ENCODE results near the gene AGPAT4. TPM values are rescaled to one million over a fixed set of nuclear protein-coding genes. Genes with fewer than 3 reads are reported as not detected.

AGPAT4 gene
- total RNA-seq, 1 experiment from 2014 or later: 9.2 TPM

GRCh38 chr6:161270116-161270515 lies 3.7 kb downstream of the AGPAT4 start:
- H3K27me3 Mint-ChIP-seq (ENCODE audit: insufficient read depth, unreplicated experiment): no peaks in the 10 kb centered on the region

GRCh38 chr6:161269310-161269709 lies 4.6 kb downstream of the AGPAT4 start:
- Histone ChIP-seq H3K9me3 (no peaks in the 10 kb centered on the region), H3K4me1 (peaks cover 8% of the 10 kb centered on the region), H3K27me3 (replicated peaks; ENCODE audit: control insufficient read depth, insufficient read depth, low read length) (no peaks in the 10 kb centered on the region), H3K36me3 (ENCODE audit: control insufficient read depth, insufficient read depth, low read length) (no peaks in the 10 kb centered on the region), H3K4me3 (ENCODE audit: low read depth, low read length) (no peak overlapping the region)
- intact Hi-C loops (cut with micrococcal nuclease; ENCODE audit: unreplicated experiment): no loop called here
- no peak for DNase-seq
- Mint-ChIP-seq H3K9me3 (ENCODE audit: unreplicated experiment) (no peaks in the 10 kb centered on the region), H3K4me1 (ENCODE audit: low read depth, unreplicated experiment) (peaks cover 12% of the 10 kb centered on the region), H3K27ac (ENCODE audit: unreplicated experiment) (no peak overlapping the region), H3K36me3 (ENCODE audit: insufficient read depth, unreplicated experiment) (peaks cover 8% of the 10 kb centered on the region), H3K4me3 (ENCODE audit: unreplicated experiment) (no peak overlapping the region), H3K27me3 (ENCODE audit: insufficient read depth, unreplicated experiment) (no peaks in the 10 kb centered on the region)
- POLR2A ChIA-PET: no interaction called here
- no peak for TF ChIP-seq CTCF (IDR thresholded peaks at IDR 0.05; ENCODE audit: insufficient read depth in 1 of 2, low read depth in 1 of 2, low read length in 1 of 2, severe bottlenecking in 1 of 2, unreplicated experiment in 1 of 2)
- CTCF ChIA-PET: no interaction called here
- BruUV-seq (replicated peaks): no TSS peak

More at GRCh38 chr6:161270116-161270515, 3.7 kb downstream of the AGPAT4 start:
- peaks cover 8% of the 10 kb centered on the region for H3K4me1 ChIP-seq
- no peak for TF ChIP-seq CTCF (IDR thresholded peaks at IDR 0.05; ENCODE audit: insufficient read depth in 1 of 2, low read depth in 1 of 2, low read length in 1 of 2, severe bottlenecking in 1 of 2, unreplicated experiment in 1 of 2)
- ChIA-PET CTCF (no interaction called here), POLR2A (no interaction called here)
- H3K27me3 ChIP-seq (replicated peaks; ENCODE audit: control insufficient read depth, insufficient read depth, low read length): no peaks in the 10 kb centered on the region
- Mint-ChIP-seq H3K9me3 (ENCODE audit: unreplicated experiment) (no peaks in the 10 kb centered on the region), H3K36me3 (ENCODE audit: insufficient read depth, unreplicated experiment) (peaks cover 10% of the 10 kb centered on the region), H3K4me1 (ENCODE audit: low read depth, unreplicated experiment) (peaks cover 17% of the 10 kb centered on the region), H3K4me3 (ENCODE audit: unreplicated experiment) (no peak overlapping the region), H3K27ac (ENCODE audit: unreplicated experiment) (no peak overlapping the region)
- H3K4me3 ChIP-seq (ENCODE audit: low read depth, low read length): no peak overlapping the region
- no peak for DNase-seq
- no peaks in the 10 kb centered on the region for H3K9me3 ChIP-seq
- no peaks in the 10 kb centered on the region for H3K36me3 ChIP-seq (ENCODE audit: control insufficient read depth, insufficient read depth, low read length)
- BruUV-seq (replicated peaks): no TSS peak
- intact Hi-C loops (cut with micrococcal nuclease; ENCODE audit: unreplicated experiment): loop anchor here (5.0 kb wide), 1 partner anchor 128 kb away; no protein-coding TSS in a partner anchor

GRCh38 chr6:161268531-161269210 lies 5.2 kb downstream of the AGPAT4 start:
- no peaks in the 10 kb centered on the region for H3K27me3 ChIP-seq (replicated peaks; ENCODE audit: control insufficient read depth, insufficient read depth, low read length)
- no peak overlapping the region for H3K27ac Mint-ChIP-seq (ENCODE audit: unreplicated experiment)
- DNase-seq: no peak
- TF ChIP-seq CTCF (IDR thresholded peaks at IDR 0.05; ENCODE audit: insufficient read depth in 1 of 2, low read depth in 1 of 2, low read length in 1 of 2, severe bottlenecking in 1 of 2, unreplicated experiment in 1 of 2): no peak
- no peaks in the 10 kb centered on the region for H3K9me3 Mint-ChIP-seq (ENCODE audit: unreplicated experiment)
- intact Hi-C loops (cut with micrococcal nuclease; ENCODE audit: unreplicated experiment): no loop called here
- H3K36me3 Mint-ChIP-seq (ENCODE audit: insufficient read depth, unreplicated experiment): peaks cover 4% of the 10 kb centered on the region
- H3K4me3 ChIP-seq (ENCODE audit: low read depth, low read length): no peak overlapping the region
- H3K4me1 Mint-ChIP-seq (ENCODE audit: low read depth, unreplicated experiment): peaks cover 12% of the 10 kb centered on the region
- ChIA-PET CTCF (no interaction called here), POLR2A (no interaction called here)
- H3K9me3 ChIP-seq: no peaks in the 10 kb centered on the region
- H3K4me3 Mint-ChIP-seq (ENCODE audit: unreplicated experiment): no peak overlapping the region
- no peaks in the 10 kb centered on the region for H3K27me3 Mint-ChIP-seq (ENCODE audit: insufficient read depth, unreplicated experiment)
- peaks cover 8% of the 10 kb centered on the region for H3K4me1 ChIP-seq
- BruUV-seq (replicated peaks): no TSS peak
- no peaks in the 10 kb centered on the region for H3K36me3 ChIP-seq (ENCODE audit: control insufficient read depth, insufficient read depth, low read length)
